Transverse colon (tissue), 4 donors: ENCODE results near the gene GMDS. TPM values are rescaled to one million over a fixed set of nuclear protein-coding genes. Genes with fewer than 3 reads are reported as not detected.

ENCODE experiments used
- DNase-seq: peaks from one replicate; pipeline ENCODE4 v3.0.0-alpha.2; 2019
- H3K27ac ChIP-seq, 4 donors: fragments of 200-600 bp; sonication (generic); 2 replicates each; pipeline ENCODE4 v1.5.1; 2016 to 2018; ENCODE audit warnings: inconsistent platforms in 4 of 4
- H3K27me3 ChIP-seq: fragments of 200-600 bp; sonication (generic); 2 replicates; pipeline ENCODE4 v1.5.1; 2017; ENCODE audit warnings: inconsistent platforms
- H3K36me3 ChIP-seq, 4 donors: fragments of 200-600 bp; sonication (generic); 2 replicates each; pipeline ENCODE4 v1.5.1; 2017 to 2019; ENCODE audit warnings: inconsistent platforms in 4 of 4
- H3K4me1 ChIP-seq, 4 donors: fragments of 200-600 bp; sonication (generic); 2 replicates each; pipeline ENCODE4 v1.5.1; 2017 to 2020; ENCODE audit warnings: inconsistent platforms in 4 of 4
- H3K4me3 ChIP-seq, 4 donors: fragments of 200-600 bp; sonication (generic); 1 replicate in 1 of 4; 2 replicates in 3 of 4; pipeline versions ENCODE4 v1.5.1 to v1.6.1; 2017 to 2019; ENCODE audit warnings: inconsistent platforms in 4 of 4
- H3K9me3 ChIP-seq, 2 donors: fragments of 200-600 bp; sonication (generic); 2 replicates each; pipeline ENCODE4 v1.5.1; 2017 to 2019; ENCODE audit warnings: inconsistent platforms in 2 of 2
- EP300 ChIP-seq: sonication (generic); formaldehyde crosslinking; IDR thresholded peaks from one replicate; pipeline ENCODE4 v1.6.1; 2017; ENCODE audit warnings: antibody characterized with exemption, low read depth
- POLR2A ChIP-seq: fragments of 450-650 bp; IDR thresholded peaks from one replicate; pipeline ENCODE4 v1.6.1; 2016; ENCODE audit warnings: antibody characterized with exemption, mild to moderate bottlenecking, moderate library complexity
- POLR2AphosphoS5 ChIP-seq, 3 donors: sonication (generic); formaldehyde crosslinking; IDR thresholded peaks; one replicate each; pipeline ENCODE4 v1.6.1; 2016; ENCODE audit warnings: antibody characterized with exemption in 3 of 3
- WGBS, 2 donors: methylation state at CpG; one replicate each; pipeline ENCODE4 v1.1.5; 2018; ENCODE audit warnings: low coverage in 1 of 2; 5-methylcytosine and 5-hydroxymethylcytosine counted together
- in situ Hi-C, 4 donors: fragments of 200-750 bp; cut with MboI; loops; one replicate each; pipeline versions ENCODE4 v1.15.0 to v1.15.1; 2017; ENCODE audit warnings: low sequenced_read_pairs in 3 of 4, low pct_ligation_motif_present in 1 of 4, low pct_unique_long_range_greater_than_20kb in 1 of 4
- intact Hi-C: fragments of 100-400 bp; cut with DNase I; formaldehyde crosslinking; loops from one replicate; pipeline ENCODE4 v1.15.1; 2023; ENCODE audit warnings: low total_unique reads
- total RNA-seq, 4 donors: library from RNA; depleted of rRNA; stranded (reverse); fragments of >200 nt; gene quantifications; one replicate each; pipeline ENCODE4 v1.1.0, GENCODE V29; 2016
- TF ChIP-seq, protein P1 (sequence below), 5 experiments: fragments of 200-600 bp in 3 of 5; fragments of 450-650 bp in 2 of 5; sonication (generic) in 3 of 5; IDR thresholded peaks; 1 replicate in 2 of 5; 2 replicates in 3 of 5; pipeline ENCODE4 v1.5.1; 2016 to 2017; ENCODE audit warnings: antibody characterized with exemption in 5 of 5, inconsistent platforms in 3 of 5, mild to moderate bottlenecking in 2 of 5, moderate library complexity in 1 of 5

GMDS gene
- total RNA-seq, 4 donors from 2014 or later, result 66.2 to 546 (median 102) TPM

DNA sequence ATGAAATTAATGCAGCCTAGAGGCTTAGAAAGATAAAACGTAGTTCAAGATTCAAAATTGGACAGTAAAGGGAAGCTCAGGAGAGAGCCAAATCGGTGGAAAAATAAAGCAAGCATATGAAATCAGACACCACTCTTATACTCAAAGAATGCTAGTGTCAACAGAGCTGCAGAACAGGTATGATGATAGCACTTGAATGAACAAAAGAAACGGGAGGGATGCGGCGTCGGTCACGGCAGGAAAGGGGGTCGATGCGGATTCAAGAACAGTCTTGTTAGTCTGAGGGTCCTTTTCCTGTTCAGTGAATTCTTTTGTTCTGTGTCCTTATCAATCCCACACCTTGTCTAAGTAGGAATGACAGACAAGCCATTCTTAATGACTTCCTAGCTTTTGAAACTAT, 521.3 kb downstream of the GMDS start:
- in situ Hi-C loops (no loop called here), intact Hi-C loops (no loop called here)
- TF ChIP-seq POLR2AphosphoS5 (IDR thresholded peaks at IDR 0.05), result no peak
- TF ChIP-seq, protein P1, sequence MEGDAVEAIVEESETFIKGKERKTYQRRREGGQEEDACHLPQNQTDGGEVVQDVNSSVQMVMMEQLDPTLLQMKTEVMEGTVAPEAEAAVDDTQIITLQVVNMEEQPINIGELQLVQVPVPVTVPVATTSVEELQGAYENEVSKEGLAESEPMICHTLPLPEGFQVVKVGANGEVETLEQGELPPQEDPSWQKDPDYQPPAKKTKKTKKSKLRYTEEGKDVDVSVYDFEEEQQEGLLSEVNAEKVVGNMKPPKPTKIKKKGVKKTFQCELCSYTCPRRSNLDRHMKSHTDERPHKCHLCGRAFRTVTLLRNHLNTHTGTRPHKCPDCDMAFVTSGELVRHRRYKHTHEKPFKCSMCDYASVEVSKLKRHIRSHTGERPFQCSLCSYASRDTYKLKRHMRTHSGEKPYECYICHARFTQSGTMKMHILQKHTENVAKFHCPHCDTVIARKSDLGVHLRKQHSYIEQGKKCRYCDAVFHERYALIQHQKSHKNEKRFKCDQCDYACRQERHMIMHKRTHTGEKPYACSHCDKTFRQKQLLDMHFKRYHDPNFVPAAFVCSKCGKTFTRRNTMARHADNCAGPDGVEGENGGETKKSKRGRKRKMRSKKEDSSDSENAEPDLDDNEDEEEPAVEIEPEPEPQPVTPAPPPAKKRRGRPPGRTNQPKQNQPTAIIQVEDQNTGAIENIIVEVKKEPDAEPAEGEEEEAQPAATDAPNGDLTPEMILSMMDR (IDR thresholded peaks at IDR 0.05), result no peak
- TF ChIP-seq POLR2A, result no peak
- no peak for TF ChIP-seq EP300
- 70 to 84% methylated on average over 6 to 9 of the region's 9 CpGs for WGBS, 2 donors
- no peaks in the 10 kb centered on the region for H3K36me3 ChIP-seq
- no peak for DNase-seq
- H3K4me3 ChIP-seq, result no peak overlapping the region
- H3K4me1 ChIP-seq, result peaks cover 0 to 5% (median 5%) of the 10 kb centered on the region in 4 donors
- H3K27ac ChIP-seq, result peak overlapping the region; percentile 70 to 82 (median 78)
- no peaks in the 10 kb centered on the region for H3K9me3 ChIP-seq
- H3K27me3 ChIP-seq, result no peaks in the 10 kb centered on the region

- Histone ChIP-seq H3K4me3 (no peak overlapping the region), H3K9me3 (no peaks in the 10 kb centered on the region), H3K36me3 (no peaks in the 10 kb centered on the region), H3K4me1 (peaks cover 0 to 5% (median 5%) of the 10 kb centered on the region in 4 donors), H3K27me3 (no peaks in the 10 kb centered on the region), H3K27ac (no peak overlapping the region)
- in situ Hi-C loops, result no loop called here
- intact Hi-C loops, result no loop called here
- 76 to 93% methylated on average over 2 of the region's 2 CpGs for WGBS, 2 donors
- no peak for DNase-seq
- TF ChIP-seq POLR2A, result no peak
- TF ChIP-seq POLR2AphosphoS5 (IDR thresholded peaks at IDR 0.05), result no peak
- TF ChIP-seq, protein P1 (IDR thresholded peaks at IDR 0.05), result no peak
- no peak for TF ChIP-seq EP300
Observed at GRCh38 chr6:1722801-1723200, 522.6 kb downstream of the GMDS start.

GRCh38 chr6:1720620-1721322, 524.6 kb downstream of the GMDS start:
- Histone ChIP-seq H3K4me3 (no peak overlapping the region), H3K27me3 (no peaks in the 10 kb centered on the region), H3K27ac (no peak overlapping the region), H3K36me3 (no peaks in the 10 kb centered on the region), H3K9me3 (no peaks in the 10 kb centered on the region), H3K4me1 (peaks cover 0 to 5% (median 5%) of the 10 kb centered on the region in 4 donors)
- TF ChIP-seq EP300, result no peak
- TF ChIP-seq, protein P1 (IDR thresholded peaks at IDR 0.05), result no peak
- TF ChIP-seq POLR2A, result no peak
- no peak for TF ChIP-seq POLR2AphosphoS5 (IDR thresholded peaks at IDR 0.05)
- DNase-seq, result no peak
- intact Hi-C loops (no loop called here), in situ Hi-C loops (no loop called here)
- 78 to 91% methylated on average over 8 of the region's 8 CpGs for WGBS, 2 donors

GRCh38 chr6:1719922-1720321, 525.5 kb downstream of the GMDS start:
- TF ChIP-seq POLR2A (no peak), POLR2AphosphoS5 (IDR thresholded peaks at IDR 0.05) (no peak), EP300 (no peak)
- TF ChIP-seq, protein P1 (IDR thresholded peaks at IDR 0.05), result no peak
- Histone ChIP-seq H3K9me3 (no peaks in the 10 kb centered on the region), H3K27me3 (no peaks in the 10 kb centered on the region), H3K4me1 (peaks cover 0 to 5% (median 3%) of the 10 kb centered on the region in 4 donors), H3K4me3 (no peak overlapping the region), H3K36me3 (no peaks in the 10 kb centered on the region), H3K27ac (no peak overlapping the region)
- intact Hi-C loops (no loop called here), in situ Hi-C loops (no loop called here)
- DNase-seq, result no peak
- 72 to 80% methylated on average over 3 of the region's 3 CpGs for WGBS, 2 donors
